A549 (cell line): Measurements from ENCODE around the gene KATNAL1. TPM values are rescaled to one million over a fixed set of nuclear protein-coding genes. Genes with fewer than 3 reads are reported as not detected.
"Not testable (repeated sequence)": the region's sequence is repeated elsewhere in the genome, so short reads cannot be mapped to it uniquely, and the experiment has no call there.

ENCODE experiments used
- ATAC-seq, 2 experiments: fragments of 200-7000 bp in 1 of 2; fragments of >200 bp in 1 of 2; cut with Nextera tagmentation in 1 of 2; cut with Tn5 transposase in 1 of 2; 3 replicates each; pipeline versions ENCODE4 v1.8.0 to v1.9.1; 2018 to 2020; ENCODE audit warnings: mild to moderate bottlenecking in 1 of 2, moderate library complexity in 1 of 2
- CTCF ChIA-PET: fragments of 300-600 bp; sonication (Branson Sonifier 250); formaldehyde crosslinking; extraction: SDS; loops from one replicate; lab custom pipeline; 2021; ENCODE audit warnings: antibody characterized with exemption, inconsistent platforms; lab: Yijun Ruan, JAX
- POLR2A ChIA-PET: fragments of 350-600 bp; formaldehyde crosslinking; extraction: SDS; loops from one replicate; lab custom pipeline; 2021; ENCODE audit warnings: antibody characterized with exemption, inconsistent platforms; lab: Yijun Ruan, JAX
- DNase-seq, 2 experiments: peaks; one replicate each; pipeline versions ENCODE4 v3.0.0 to v3.0.0-alpha.2; 2011 to 2016; ENCODE audit warnings: low read depth in 1 of 2, low spot score in 1 of 2
- FAIRE-seq: peaks from 2 replicates; lab custom pipeline; 2011; peaks lifted over from hg19 to GRCh38; lab: Jason Lieb, UNC
- H3K27ac ChIP-seq, 2 experiments: fragments of >200 bp; sonication (Bioruptor Twin); formaldehyde crosslinking; 3 replicates each; pipeline ENCODE4 v1.5.1; 2016 to 2017
- H3K4me1 ChIP-seq: fragments of >200 bp; sonication (Bioruptor Twin); formaldehyde crosslinking; 3 replicates; pipeline ENCODE4 v1.6.1; 2016
- H3K4me2 ChIP-seq: fragments of >200 bp; sonication (Bioruptor Twin); formaldehyde crosslinking; 3 replicates; pipeline ENCODE4 v1.6.1; 2016
- H3K4me3 ChIP-seq: fragments of >200 bp; sonication (Bioruptor Twin); formaldehyde crosslinking; 3 replicates; pipeline ENCODE4 v1.5.1; 2016
- H3K9me3 ChIP-seq: fragments of >200 bp; sonication (Bioruptor Twin); formaldehyde crosslinking; 3 replicates; pipeline ENCODE4 v1.6.1; 2016
- CBX2 ChIP-seq: fragments of 200-600 bp; sonication (generic); IDR thresholded peaks from 2 replicates; pipeline ENCODE4 v1.6.1; 2016; ENCODE audit warnings: low read depth, mild to moderate bottlenecking, borderline replicate concordance
- CBX8 ChIP-seq: fragments of 200-600 bp; sonication (generic); IDR thresholded peaks from 2 replicates; pipeline ENCODE4 v1.6.1; 2016
- CHD4 ChIP-seq: fragments of 200-600 bp; sonication (generic); IDR thresholded peaks from 2 replicates; pipeline ENCODE4 v1.6.1; 2016; ENCODE audit warnings: antibody characterized with exemption, mild to moderate bottlenecking, borderline replicate concordance
- ESRRA ChIP-seq: fragments of 150-350 bp; IDR thresholded peaks from 2 replicates; pipeline ENCODE4 v1.6.1; 2014; ENCODE audit warnings: mild to moderate bottlenecking, low read length, borderline replicate concordance
- FOSB ChIP-seq: fragments of 250-450 bp; sonication (Bioruptor Pico); IDR thresholded peaks from 2 replicates; pipeline ENCODE4 v1.5.0; 2020; ENCODE audit warnings: mild to moderate bottlenecking, moderate library complexity
- FOXS1 ChIP-seq: fragments of 250-450 bp; sonication (Bioruptor Pico); IDR thresholded peaks from 2 replicates; pipeline ENCODE4 v1.5.0; 2020; ENCODE audit warnings: mild to moderate bottlenecking, moderate library complexity
- GATA3 ChIP-seq: IDR thresholded peaks from 2 replicates; pipeline ENCODE4 v1.6.1; 2012; ENCODE audit warnings: borderline replicate concordance
- HES2 ChIP-seq: fragments of >200 bp; sonication (Bioruptor Twin); formaldehyde crosslinking; IDR thresholded peaks from 2 replicates; pipeline ENCODE4 v1.6.1; 2016
- HEYL ChIP-seq: fragments of 250-450 bp; sonication (Bioruptor Pico); IDR thresholded peaks from 2 replicates; pipeline ENCODE4 v1.8.0; 2021; ENCODE audit warnings: mild to moderate bottlenecking, moderate library complexity
- HOXB5 ChIP-seq: fragments of 250-450 bp; sonication (Bioruptor Pico); IDR thresholded peaks from 2 replicates; pipeline ENCODE4 v1.5.0; 2020; ENCODE audit warnings: mild to moderate bottlenecking, moderate library complexity
- JUNB ChIP-seq: fragments of >200 bp; sonication (Bioruptor Twin); formaldehyde crosslinking; IDR thresholded peaks from 2 replicates; pipeline ENCODE4 v1.6.1; 2016
- MAFK ChIP-seq: fragments of 450-650 bp; IDR thresholded peaks from 2 replicates; pipeline ENCODE4 v1.6.1; 2014; ENCODE audit not compliant: partially characterized antibody
- MAZ ChIP-seq: fragments of 150-350 bp; IDR thresholded peaks from 2 replicates; pipeline ENCODE4 v1.6.1; 2014; ENCODE audit warnings: antibody characterized with exemption, low read depth, low read length, borderline replicate concordance
- MYC ChIP-seq: IDR thresholded peaks from 2 replicates; pipeline ENCODE4 v1.6.1; 2012; ENCODE audit warnings: mild to moderate bottlenecking, inconsistent platforms, low read length, improper control_type of control experiment, borderline replicate concordance
- POLR2AphosphoS2 ChIP-seq: conservative IDR thresholded peaks from 2 replicates; pipeline ENCODE4 v1.6.1; 2012; ENCODE audit warnings: low read length, improper control_type of control experiment, inconsistent platforms
- RNF2 ChIP-seq: fragments of 200-600 bp; sonication (generic); IDR thresholded peaks from 2 replicates; pipeline ENCODE4 v1.6.1; 2016; ENCODE audit warnings: low read depth, mild to moderate bottlenecking, antibody characterized with exemption, moderate library complexity, borderline replicate concordance
- SMC3 ChIP-seq: fragments of >200 bp; sonication (Bioruptor Twin); formaldehyde crosslinking; IDR thresholded peaks from 3 replicates; pipeline ENCODE4 v1.6.1; 2018; ENCODE audit warnings: inconsistent platforms
- TP53 ChIP-seq: fragments of 250-450 bp; sonication (Bioruptor Pico); IDR thresholded peaks from 2 replicates; pipeline ENCODE4 v1.5.0; 2021; ENCODE audit warnings: mild to moderate bottlenecking, moderate library complexity
- ZFP36 ChIP-seq: fragments of 450-650 bp; IDR thresholded peaks from 2 replicates; pipeline ENCODE4 v1.6.1; 2014; ENCODE audit warnings: borderline replicate concordance; ENCODE audit not compliant: partially characterized antibody
- ZNF302 ChIP-seq: fragments of 250-450 bp; sonication (Bioruptor Pico); IDR thresholded peaks from 2 replicates; pipeline ENCODE4 v1.9.0; 2021; ENCODE audit warnings: inconsistent platforms, mild to moderate bottlenecking, moderate library complexity
- ZSCAN20 ChIP-seq: fragments of 250-450 bp; sonication (Bioruptor Pico); IDR thresholded peaks from 2 replicates; pipeline ENCODE4 v1.8.0; 2022; ENCODE audit warnings: mild to moderate bottlenecking, moderate library complexity
- WGBS: methylation state at CpG from one replicate; pipeline ENCODE4 v1.1.6; 2017; ENCODE audit errors: missing lambda C conversion rate; 5-methylcytosine and 5-hydroxymethylcytosine counted together
- polyA plus RNA-seq, 4 experiments: library from polyadenylated mRNA; depleted of rRNA in 3 of 4; stranded (reverse); fragments of >200 nt; fragmentation: RNase III in 1 of 4; extraction: RNeasy Plus Mini Kit Qiagen cat#74134 plus additional on column Dnase treatment in 1 of 4; gene quantifications; 2 replicates in 3 of 4; 3 replicates in 1 of 4; pipeline ENCODE4 v1.2.3, GENCODE V29; 2011 to 2017
- TF ChIP-seq, protein P1 (sequence below): fragments of 250-450 bp; sonication (Bioruptor Pico); IDR thresholded peaks from 2 replicates; pipeline ENCODE4 v1.5.0; 2021; ENCODE audit warnings: mild to moderate bottlenecking, moderate library complexity, borderline replicate concordance
- TF ChIP-seq, protein P2 (sequence below): IDR thresholded peaks from 2 replicates; pipeline ENCODE4 v1.6.1; 2012; ENCODE audit warnings: low read depth, borderline replicate concordance
- TF ChIP-seq, protein P3 (sequence below): IDR thresholded peaks from 2 replicates; pipeline ENCODE4 v1.6.1; 2012

Gene KATNAL1
- polyA plus RNA-seq, 2 of the 4 experiments (the other 2 are of a cell fraction): 7.9 to 10.5 TPM

DNA sequence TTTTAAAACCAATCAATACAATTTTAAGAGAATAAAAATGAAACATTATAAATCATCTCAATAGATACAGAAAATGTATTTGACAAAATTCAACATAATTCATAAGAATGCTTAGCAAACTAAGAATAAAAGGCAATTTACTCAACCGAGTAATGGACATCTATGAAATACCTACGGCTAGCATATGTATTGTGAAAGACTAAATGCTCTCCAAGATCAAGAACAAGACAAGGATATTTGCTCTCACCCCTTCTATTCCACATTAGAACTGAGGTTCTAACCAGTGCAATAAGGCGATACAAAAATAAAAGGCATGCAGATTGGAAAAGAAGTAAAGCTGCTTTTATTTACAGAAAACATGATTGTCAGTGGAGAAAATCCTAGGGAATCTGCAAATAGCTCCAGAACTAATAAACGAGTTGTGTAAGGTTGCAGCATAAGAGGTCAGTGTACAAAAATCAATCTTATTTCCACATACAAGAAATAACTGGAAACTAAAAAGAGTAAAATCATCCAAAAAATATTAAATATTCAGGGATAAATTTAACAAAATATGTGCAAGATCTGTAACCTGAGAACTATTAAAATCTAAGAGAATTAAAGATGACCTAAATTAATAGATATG lies 16.4 kb downstream of the KATNAL1 start:
- Histone ChIP-seq H3K27ac (no peak overlapping the region), H3K9me3 (no peaks in the 10 kb centered on the region), H3K4me2 (no peak overlapping the region), H3K4me1 (no peaks in the 10 kb centered on the region), H3K4me3 (no peak overlapping the region)
- POLR2A ChIA-PET: no interaction called here
- 65% methylated on average over 4 of the region's 4 CpGs for WGBS
- CTCF ChIA-PET: no interaction called here
- ATAC-seq (no peak), FAIRE-seq (no peak), DNase-seq (no peak)
- TF ChIP-seq, protein P1, sequence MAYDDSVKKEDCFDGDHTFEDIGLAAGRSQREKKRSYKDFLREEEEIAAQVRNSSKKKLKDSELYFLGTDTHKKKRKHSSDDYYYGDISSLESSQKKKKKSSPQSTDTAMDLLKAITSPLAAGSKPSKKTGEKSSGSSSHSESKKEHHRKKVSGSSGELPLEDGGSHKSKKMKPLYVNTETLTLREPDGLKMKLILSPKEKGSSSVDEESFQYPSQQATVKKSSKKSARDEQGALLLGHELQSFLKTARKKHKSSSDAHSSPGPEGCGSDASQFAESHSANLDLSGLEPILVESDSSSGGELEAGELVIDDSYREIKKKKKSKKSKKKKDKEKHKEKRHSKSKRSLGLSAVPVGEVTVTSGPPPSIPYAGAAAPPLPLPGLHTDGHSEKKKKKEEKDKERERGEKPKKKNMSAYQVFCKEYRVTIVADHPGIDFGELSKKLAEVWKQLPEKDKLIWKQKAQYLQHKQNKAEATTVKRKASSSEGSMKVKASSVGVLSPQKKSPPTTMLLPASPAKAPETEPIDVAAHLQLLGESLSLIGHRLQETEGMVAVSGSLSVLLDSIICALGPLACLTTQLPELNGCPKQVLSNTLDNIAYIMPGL: no peak
- TF ChIP-seq POLR2AphosphoS2: no peak
- no peak for TF ChIP-seq ESRRA
- no peak for TF ChIP-seq MAZ
- no peak for TF ChIP-seq RNF2
- TF ChIP-seq HEYL (CRISPR knock-in tag): no peak
- no peak for TF ChIP-seq GATA3
- TF ChIP-seq SMC3: no peak
- no peak for TF ChIP-seq JUNB

- TF ChIP-seq SMC3: no peak
- no peak for TF ChIP-seq HES2
- TF ChIP-seq ZSCAN20 (CRISPR knock-in tag): no peak
- no peak for TF ChIP-seq ZFP36
- Histone ChIP-seq H3K4me3 (no peak overlapping the region), H3K4me1 (no peaks in the 10 kb centered on the region), H3K4me2 (no peak overlapping the region), H3K27ac (no peak overlapping the region), H3K9me3 (no peaks in the 10 kb centered on the region)
- no peak for FAIRE-seq
- ChIA-PET CTCF (no interaction called here), POLR2A (no interaction called here)
- no peak for ATAC-seq
- no peak for DNase-seq
These were observed 17.8 kb downstream of the KATNAL1 start for GRCh38 chr13:30289533-30289932.

DNA sequence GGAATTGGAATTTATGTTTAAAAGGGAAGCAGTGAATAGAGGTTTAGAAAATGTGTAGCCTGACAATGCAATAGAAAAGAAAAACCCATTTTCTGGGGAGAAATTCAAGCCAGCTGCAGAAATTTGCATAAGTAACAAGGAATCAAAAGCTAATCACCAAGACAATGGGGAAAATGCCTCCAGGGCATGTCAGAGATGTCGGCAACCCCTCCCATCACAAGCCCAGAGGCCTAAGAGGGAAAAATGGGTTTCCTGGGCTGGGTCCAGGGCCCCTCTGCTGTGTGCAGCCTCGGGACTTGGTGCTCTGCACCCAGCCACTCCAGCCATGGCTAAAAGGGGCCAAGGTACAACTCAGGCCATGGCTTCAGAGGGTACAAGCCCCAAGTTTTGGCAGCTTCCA lies 21.3 kb downstream of the KATNAL1 start:
- 88% methylated on average over 2 of the region's 2 CpGs for WGBS
- FAIRE-seq, H3K4me2 ChIP-seq, CTCF ChIA-PET, H3K9me3 ChIP-seq, DNase-seq, H3K4me1 ChIP-seq, H3K27ac ChIP-seq, POLR2A ChIA-PET, H3K4me3 ChIP-seq, ATAC-seq: not testable (repeated sequence)

DNA sequence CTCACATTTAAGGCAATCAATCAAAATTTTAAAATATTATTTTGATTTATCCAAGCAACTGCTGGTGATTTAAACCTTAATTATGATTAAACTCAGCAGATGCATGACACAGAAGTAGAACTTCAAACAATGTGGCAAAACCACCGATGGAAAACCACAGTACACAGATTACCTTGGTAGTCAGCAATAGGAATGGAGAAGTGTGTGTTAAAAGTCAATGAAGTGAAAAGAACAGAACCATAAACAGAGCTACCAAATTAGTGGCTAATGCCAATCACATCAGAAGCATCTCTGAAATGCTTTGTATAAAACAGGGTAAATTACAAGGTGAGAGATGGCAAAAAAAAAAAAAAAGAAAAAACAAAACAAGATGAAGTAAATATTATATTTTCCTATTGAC lies 31.2 kb downstream of the KATNAL1 start:
- DNase-seq (no peak), ATAC-seq (no peak), FAIRE-seq (no peak)
- Histone ChIP-seq H3K4me2 (no peak overlapping the region), H3K27ac (no peak overlapping the region), H3K9me3 (no peaks in the 10 kb centered on the region), H3K4me1 (no peaks in the 10 kb centered on the region), H3K4me3 (no peak overlapping the region)
- CTCF ChIA-PET: no interaction called here
- POLR2A ChIA-PET: no interaction called here
- WGBS: 78% methylated on average over 1 of the region's 1 CpG
- TF ChIP-seq FOSB (no peak), MAZ (no peak), CBX2 (no peak), CHD4 (no peak), MYC (no peak), HOXB5 (no peak), HES2 (no peak), TP53 (CRISPR knock-in tag) (no peak), ZNF302 (CRISPR knock-in tag) (no peak), MAFK (no peak), ZFP36 (no peak), FOXS1 (CRISPR knock-in tag) (no peak), CBX8 (no peak)
- TF ChIP-seq, protein P1: no peak
- TF ChIP-seq, protein P2, sequence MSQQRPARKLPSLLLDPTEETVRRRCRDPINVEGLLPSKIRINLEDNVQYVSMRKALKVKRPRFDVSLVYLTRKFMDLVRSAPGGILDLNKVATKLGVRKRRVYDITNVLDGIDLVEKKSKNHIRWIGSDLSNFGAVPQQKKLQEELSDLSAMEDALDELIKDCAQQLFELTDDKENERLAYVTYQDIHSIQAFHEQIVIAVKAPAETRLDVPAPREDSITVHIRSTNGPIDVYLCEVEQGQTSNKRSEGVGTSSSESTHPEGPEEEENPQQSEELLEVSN: no peak
- TF ChIP-seq, protein P3, sequence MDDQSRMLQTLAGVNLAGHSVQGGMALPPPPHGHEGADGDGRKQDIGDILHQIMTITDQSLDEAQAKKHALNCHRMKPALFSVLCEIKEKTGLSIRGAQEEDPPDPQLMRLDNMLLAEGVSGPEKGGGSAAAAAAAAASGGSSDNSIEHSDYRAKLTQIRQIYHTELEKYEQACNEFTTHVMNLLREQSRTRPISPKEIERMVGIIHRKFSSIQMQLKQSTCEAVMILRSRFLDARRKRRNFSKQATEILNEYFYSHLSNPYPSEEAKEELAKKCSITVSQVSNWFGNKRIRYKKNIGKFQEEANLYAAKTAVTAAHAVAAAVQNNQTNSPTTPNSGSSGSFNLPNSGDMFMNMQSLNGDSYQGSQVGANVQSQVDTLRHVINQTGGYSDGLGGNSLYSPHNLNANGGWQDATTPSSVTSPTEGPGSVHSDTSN: no peak
